ENCODE data around the gene TMEM30A.

Gene TMEM30A

DNA sequence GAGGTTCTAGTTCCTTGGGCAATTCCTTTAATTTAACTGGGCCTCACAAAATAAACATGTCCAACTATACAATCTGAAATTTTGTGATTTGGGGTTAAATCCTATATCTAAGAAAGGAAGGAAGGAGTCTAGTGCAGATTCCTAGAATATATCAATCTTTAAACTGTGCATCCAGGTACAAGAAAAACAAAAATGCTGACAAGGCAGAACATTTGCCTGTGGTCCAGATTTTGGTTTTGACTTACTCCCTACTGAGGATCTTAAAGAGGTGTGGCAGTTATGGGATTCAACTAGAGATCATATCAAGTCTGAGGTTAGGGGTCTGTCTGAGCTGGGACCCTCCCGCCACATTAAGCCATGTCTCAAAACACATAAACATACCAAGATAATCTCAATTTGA is 23.3 kb downstream of the TMEM30A start:
- H3K9ac ChIP-seq (ENCODE audit: low read depth, low read length, poor library complexity, severe bottlenecking), result no peak overlapping the region
- no peaks in the 10 kb centered on the region for H3F3A ChIP-seq (ENCODE audit: low read depth)
- H3K4me1 ChIP-seq (ENCODE audit: insufficient read depth, low read length, poor library complexity, severe bottlenecking), result no peaks in the 10 kb centered on the region
- no peak for TF ChIP-seq EZH2phosphoT487 (IDR thresholded peaks at IDR 0.05; ENCODE audit: borderline replicate concordance)
- no peak for TF ChIP-seq CTCF (conservative IDR thresholded peaks at IDR 0.05; ENCODE audit: low read length)
- H3K9me2 ChIP-seq (replicated peaks; ENCODE audit: low read depth, low read length), result no peaks in the 10 kb centered on the region
- no peaks in the 10 kb centered on the region for H3K9me3 ChIP-seq (ENCODE audit: insufficient read depth, low read depth, low read length)
- H3K79me2 ChIP-seq (ENCODE audit: insufficient read depth, low read length), result peaks cover 9% of the 10 kb centered on the region; the same call in 1 of the 2 replicates
- H4K20me1 ChIP-seq (ENCODE audit: insufficient read depth, low read length, poor library complexity, severe bottlenecking), result peaks cover 4% of the 10 kb centered on the region
- H2AFZ ChIP-seq (ENCODE audit: low read length), result no peak overlapping the region
- H3K36me3 ChIP-seq (ENCODE audit: insufficient read depth, low read length), result peaks cover 76% of the 10 kb centered on the region
- H3K27me3 ChIP-seq (ENCODE audit: insufficient read depth, low read length, poor library complexity, severe bottlenecking), result no peaks in the 10 kb centered on the region
- H3K4me2 ChIP-seq (ENCODE audit: low read depth, low read length, poor library complexity, severe bottlenecking), result no peak overlapping the region
- H3K4me3 ChIP-seq (ENCODE audit: low read length, poor library complexity, severe bottlenecking), result no peak overlapping the region

GRCh38 chr6:75257343-75258087 is 27.1 kb downstream of the TMEM30A start:
- Histone ChIP-seq H3K9me2 (replicated peaks; ENCODE audit: low read depth, low read length) (no peaks in the 10 kb centered on the region), H3K36me3 (ENCODE audit: insufficient read depth, low read length) (peaks cover 75% of the 10 kb centered on the region), H3K79me2 (ENCODE audit: insufficient read depth, low read length) (no peaks in the 10 kb centered on the region; the same call in 1 of the 2 replicates), H3K9me3 (ENCODE audit: insufficient read depth, low read depth, low read length) (no peaks in the 10 kb centered on the region), H4K20me1 (ENCODE audit: insufficient read depth, low read length, poor library complexity, severe bottlenecking) (no peaks in the 10 kb centered on the region), H3K4me1 (ENCODE audit: insufficient read depth, low read length, poor library complexity, severe bottlenecking) (no peaks in the 10 kb centered on the region), H3K9ac (ENCODE audit: low read depth, low read length, poor library complexity, severe bottlenecking) (no peak overlapping the region), H3F3A (ENCODE audit: low read depth) (no peaks in the 10 kb centered on the region), H3K4me2 (ENCODE audit: low read depth, low read length, poor library complexity, severe bottlenecking) (no peak overlapping the region), H2AFZ (ENCODE audit: low read length) (no peak overlapping the region), H3K4me3 (ENCODE audit: low read length, poor library complexity, severe bottlenecking) (no peak overlapping the region), H3K27me3 (ENCODE audit: insufficient read depth, low read length, poor library complexity, severe bottlenecking) (no peaks in the 10 kb centered on the region)
- no peak for TF ChIP-seq CTCF (conservative IDR thresholded peaks at IDR 0.05; ENCODE audit: low read length)
- TF ChIP-seq EZH2phosphoT487 (IDR thresholded peaks at IDR 0.05; ENCODE audit: borderline replicate concordance), result no peak

DNA sequence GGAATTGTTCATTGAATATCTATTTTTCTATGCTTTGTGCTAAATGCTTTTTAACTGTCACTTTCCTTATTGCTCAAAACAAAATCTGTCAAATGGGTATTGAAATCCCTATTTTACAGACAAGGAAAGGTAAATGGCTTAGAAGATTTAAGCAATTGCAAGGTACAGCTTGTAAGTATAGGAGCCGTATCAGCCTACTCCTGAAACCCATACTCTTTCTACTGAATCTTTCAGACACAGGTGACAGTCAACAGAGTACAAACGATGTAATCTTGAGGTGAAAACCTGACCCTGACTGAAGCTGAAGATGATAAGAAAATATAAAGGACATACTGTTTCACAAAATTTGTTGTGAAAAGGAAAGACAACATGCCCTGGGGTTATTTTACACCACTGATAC is 34.0 kb downstream of the TMEM30A start:
- peaks cover 23% of the 10 kb centered on the region for H3K27me3 ChIP-seq (ENCODE audit: insufficient read depth, low read length, poor library complexity, severe bottlenecking)
- no peaks in the 10 kb centered on the region for H3K9me3 ChIP-seq (ENCODE audit: insufficient read depth, low read depth, low read length)
- H3K4me2 ChIP-seq (ENCODE audit: low read depth, low read length, poor library complexity, severe bottlenecking), result no peak overlapping the region
- H3K9me2 ChIP-seq (replicated peaks; ENCODE audit: low read depth, low read length), result no peaks in the 10 kb centered on the region
- no peak overlapping the region for H2AFZ ChIP-seq (ENCODE audit: low read length)
- no peak overlapping the region for H3K9ac ChIP-seq (ENCODE audit: low read depth, low read length, poor library complexity, severe bottlenecking)
- H3F3A ChIP-seq (ENCODE audit: low read depth), result peaks cover 3% of the 10 kb centered on the region; the same call in 1 of the 2 replicates
- no peak for TF ChIP-seq CTCF (conservative IDR thresholded peaks at IDR 0.05; ENCODE audit: low read length)
- TF ChIP-seq EZH2phosphoT487 (IDR thresholded peaks at IDR 0.05; ENCODE audit: borderline replicate concordance), result no peak
- no peaks in the 10 kb centered on the region for H4K20me1 ChIP-seq (ENCODE audit: insufficient read depth, low read length, poor library complexity, severe bottlenecking)
- no peaks in the 10 kb centered on the region for H3K4me1 ChIP-seq (ENCODE audit: insufficient read depth, low read length, poor library complexity, severe bottlenecking)
- H3K79me2 ChIP-seq (ENCODE audit: insufficient read depth, low read length), result no peaks in the 10 kb centered on the region
- no peak overlapping the region for H3K4me3 ChIP-seq (ENCODE audit: low read length, poor library complexity, severe bottlenecking)
- H3K36me3 ChIP-seq (ENCODE audit: insufficient read depth, low read length), result peaks cover 13% of the 10 kb centered on the region; the same call in 1 of the 2 replicates
